GM13977 (cell line): Measurements from ENCODE around the gene TPI1.
A peak's percentile ranks its signal among the peaks of the same experiment; 100 is the strongest.
"Not testable (repeated sequence)": the region's sequence is repeated elsewhere in the genome, so short reads cannot be mapped to it uniquely, and the experiment has no call there.

Experiments used
- DNase-seq: peaks from one replicate; pipeline ENCODE4 v3.0.0; 2012; ENCODE audit warnings: low spot score
- in situ Hi-C: fragments of 300-500 bp; cut with MboI; formaldehyde crosslinking; loops from one replicate; pipeline ENCODE4 v1.12.0; 2022; ENCODE audit warnings: low sequenced_read_pairs, low pct_unique_long_range_greater_than_20kb, mixed read lengths, inconsistent platforms; ENCODE audit not compliant: unreplicated experiment
- TF ChIP-seq, protein P1 (sequence below): IDR thresholded peaks from 2 replicates; pipeline ENCODE4 v1.5.1; 2012; ENCODE audit warnings: mild to moderate bottlenecking, control low read depth; ENCODE audit not compliant: insufficient read depth; ENCODE audit errors: extremely low read depth, missing control alignments

TPI1 gene

DNA sequence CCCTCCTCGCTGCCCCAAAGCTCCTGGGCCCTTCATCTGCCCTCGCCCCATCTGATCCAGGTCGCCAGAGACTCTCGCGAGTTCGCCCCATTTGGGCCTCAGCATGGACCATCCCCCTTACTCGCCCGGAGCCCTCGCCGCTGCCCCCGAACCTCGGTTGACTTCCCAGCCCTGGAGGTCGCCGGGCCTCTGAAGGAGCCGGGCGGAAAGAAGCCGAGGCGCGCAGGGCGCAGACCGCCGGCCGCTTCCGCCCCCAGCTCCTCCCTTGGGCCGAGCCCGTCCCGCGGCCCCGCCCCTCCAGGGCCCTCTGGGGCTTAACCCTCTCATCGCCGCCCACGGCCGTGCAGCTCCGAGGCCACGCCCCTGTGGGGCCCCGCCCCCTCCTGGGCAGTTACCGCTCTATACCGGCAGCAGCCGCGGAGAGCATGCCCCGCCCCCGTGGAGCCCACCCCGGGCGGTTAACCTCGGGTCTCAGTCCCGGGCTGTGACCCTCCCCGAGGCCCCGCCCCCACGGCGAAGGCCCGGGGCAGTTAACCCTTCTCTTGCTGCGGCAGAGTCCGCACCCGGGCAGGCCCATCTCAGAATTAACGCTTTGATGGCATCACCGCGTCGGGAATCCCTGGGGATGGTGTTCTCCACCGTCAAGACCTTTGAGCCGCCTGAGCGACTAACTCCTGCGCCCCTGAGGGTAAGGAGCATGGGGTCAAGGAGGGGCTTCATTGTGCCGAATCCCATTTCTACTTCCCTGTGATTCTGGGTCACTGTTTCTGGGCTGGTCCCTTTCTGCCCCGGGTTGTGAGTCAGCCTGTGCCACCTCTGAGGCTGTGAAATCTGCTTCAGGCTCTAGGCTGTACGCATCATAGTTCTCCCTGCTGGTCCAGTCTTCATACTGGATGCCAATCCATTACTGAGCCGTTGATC lies 6.0 kb downstream of the TPI1 start, which contains the start of gene SPSB2:
Gene SPSB2, minus strand, starts transcription at position 210 of the 921 bp plus-strand sequence. CDS start 402 bp downstream, outside the sequence.
- in situ Hi-C loops, result no loop called here
- DNase-seq, result peak; percentile 98
- TF ChIP-seq, protein P1, sequence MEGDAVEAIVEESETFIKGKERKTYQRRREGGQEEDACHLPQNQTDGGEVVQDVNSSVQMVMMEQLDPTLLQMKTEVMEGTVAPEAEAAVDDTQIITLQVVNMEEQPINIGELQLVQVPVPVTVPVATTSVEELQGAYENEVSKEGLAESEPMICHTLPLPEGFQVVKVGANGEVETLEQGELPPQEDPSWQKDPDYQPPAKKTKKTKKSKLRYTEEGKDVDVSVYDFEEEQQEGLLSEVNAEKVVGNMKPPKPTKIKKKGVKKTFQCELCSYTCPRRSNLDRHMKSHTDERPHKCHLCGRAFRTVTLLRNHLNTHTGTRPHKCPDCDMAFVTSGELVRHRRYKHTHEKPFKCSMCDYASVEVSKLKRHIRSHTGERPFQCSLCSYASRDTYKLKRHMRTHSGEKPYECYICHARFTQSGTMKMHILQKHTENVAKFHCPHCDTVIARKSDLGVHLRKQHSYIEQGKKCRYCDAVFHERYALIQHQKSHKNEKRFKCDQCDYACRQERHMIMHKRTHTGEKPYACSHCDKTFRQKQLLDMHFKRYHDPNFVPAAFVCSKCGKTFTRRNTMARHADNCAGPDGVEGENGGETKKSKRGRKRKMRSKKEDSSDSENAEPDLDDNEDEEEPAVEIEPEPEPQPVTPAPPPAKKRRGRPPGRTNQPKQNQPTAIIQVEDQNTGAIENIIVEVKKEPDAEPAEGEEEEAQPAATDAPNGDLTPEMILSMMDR, result no peak

DNA sequence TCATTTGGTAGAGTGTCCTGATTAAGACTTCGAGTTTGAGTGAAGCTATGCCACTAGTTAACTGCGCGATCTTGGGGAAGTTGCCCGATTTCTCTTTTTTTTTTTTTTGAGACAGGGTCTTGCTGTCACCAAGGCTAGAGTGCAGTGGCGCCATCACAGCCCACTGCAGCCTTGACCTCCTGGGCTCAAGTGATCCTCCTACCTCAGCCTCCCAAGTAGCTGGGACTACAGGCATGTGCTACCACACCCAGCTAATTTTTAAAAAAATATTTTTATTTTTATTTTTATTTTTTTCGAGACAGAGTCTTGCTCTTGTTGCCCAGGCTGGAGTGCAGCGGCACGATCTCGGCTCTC lies 6.7 kb downstream of the TPI1 start:
- DNase-seq, in situ Hi-C loops: not testable (repeated sequence)

GRCh38 chr12:6879824-6880223 lies 12.5 kb downstream of the TPI1 start:
- DNase-seq, in situ Hi-C loops: not testable (repeated sequence)

DNA sequence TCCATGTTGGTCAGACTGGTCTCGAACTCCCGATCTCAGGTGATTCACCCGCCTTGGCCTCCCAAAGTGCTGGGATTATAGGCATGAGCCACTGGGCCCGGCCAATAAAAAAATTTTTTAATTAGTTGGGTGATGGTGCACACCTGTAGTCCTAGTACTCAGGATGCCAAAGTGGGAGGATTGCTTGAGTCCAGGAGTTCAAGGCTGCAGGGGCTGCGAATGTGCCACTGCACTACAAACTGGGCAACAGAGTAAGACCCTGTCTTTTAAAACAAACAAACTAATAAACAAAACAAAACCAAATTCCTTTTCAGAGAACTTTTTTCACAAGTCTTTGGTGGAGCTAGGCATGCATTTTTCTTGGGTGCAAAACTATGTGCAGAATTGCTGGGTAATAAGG lies 15.9 kb downstream of the TPI1 start:
- in situ Hi-C loops, result no loop called here
- TF ChIP-seq, protein P1, result no peak

DNA sequence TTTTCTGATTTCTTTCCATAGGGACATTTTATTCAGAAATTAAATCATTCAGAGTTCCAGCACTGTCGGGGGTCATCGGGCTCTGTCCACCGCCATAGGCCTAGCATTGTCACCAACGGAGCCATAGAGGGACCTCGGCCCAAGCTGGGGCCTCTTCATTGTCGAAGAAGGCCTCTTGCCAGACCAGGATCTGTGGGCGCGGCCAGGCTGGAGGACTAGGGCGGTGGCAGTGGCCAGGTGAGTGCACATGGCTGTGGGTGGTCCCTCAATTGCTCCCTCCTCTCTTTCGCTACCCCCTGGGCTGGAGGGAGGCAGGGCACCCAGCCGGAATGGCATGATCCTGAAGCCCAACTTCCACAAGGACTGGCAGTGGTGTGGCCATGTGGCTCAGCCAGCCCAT lies 16.4 kb downstream of the TPI1 start:
- TF ChIP-seq, protein P1, result no peak
- no peak for DNase-seq
- in situ Hi-C loops, result no loop called here

More for the DNA sequence above, 15.9 kb downstream of the TPI1 start:
- DNase-seq, result no peak

DNA sequence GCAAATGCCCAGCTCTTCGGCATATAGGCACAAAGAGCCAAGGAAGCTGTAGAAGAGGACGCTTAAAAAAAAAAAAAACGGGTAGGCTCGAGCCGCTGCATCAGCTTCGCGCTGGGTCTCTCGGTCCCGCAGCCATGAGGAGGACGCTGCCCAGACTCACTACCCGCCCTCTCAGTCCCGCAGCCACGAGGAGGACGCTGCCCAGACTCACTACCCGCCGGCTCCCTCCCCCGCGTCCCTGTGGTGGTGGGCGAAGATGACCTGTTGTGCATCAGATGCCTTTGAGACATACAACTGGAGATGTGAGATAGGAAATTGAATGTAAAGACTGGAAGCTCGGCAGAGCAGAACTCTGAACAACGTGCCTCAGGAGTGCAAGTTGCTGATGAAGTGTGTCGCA lies 17.2 kb downstream of the TPI1 start:
- in situ Hi-C loops, result no loop called here
- TF ChIP-seq, protein P1, result no peak
- DNase-seq, result no peak

- in situ Hi-C loops, DNase-seq: not testable (repeated sequence)
Measured at GRCh38 chr12:6886206-6886999, 19.1 kb downstream of the TPI1 start.

GRCh38 chr12:6887460-6887859 lies 20.1 kb downstream of the TPI1 start:
- no peak for DNase-seq
- TF ChIP-seq, protein P1, result no peak
- in situ Hi-C loops, result no loop called here
